CD4-positive, alpha-beta T cell (primary cell): ENCODE measurements around the gene ZNF792. TPM values are rescaled to one million over a fixed set of nuclear protein-coding genes. Genes with fewer than 3 reads are reported as not detected.
"Not testable (repeated sequence)": the region's sequence is repeated elsewhere in the genome, so short reads cannot be mapped to it uniquely, and the experiment has no call there.

Source experiments
- ATAC-seq: fragments of 200-7000 bp; cut with Tn5 transposase; one replicate; pipeline ENCODE4 v1.10.0; 2022; ENCODE audit warnings: mild to moderate bottlenecking; ENCODE audit not compliant: poor library complexity
- CTCF ChIA-PET: fragments of 350-600 bp; sonication (Branson Sonifier 250); formaldehyde crosslinking; loops from one replicate; lab custom pipeline; 2021; ENCODE audit warnings: antibody characterized with exemption, inconsistent platforms; lab: Charles Lee
- POLR2A ChIA-PET: fragments of 350-600 bp; sonication (Branson Sonifier 250); formaldehyde crosslinking; loops from one replicate; lab custom pipeline; 2021; ENCODE audit warnings: antibody characterized with exemption, inconsistent platforms; lab: Charles Lee
- DNase-seq, 14 experiments: peaks; one replicate each; pipeline ENCODE4 v3.0.0-alpha.2; 2013 to 2020; ENCODE audit warnings: mixed read lengths in 2 of 14
- H3K27ac ChIP-seq, 2 donors: one replicate each; pipeline versions ENCODE4 v1.5.1 to v1.7.0; 2013; ENCODE audit warnings: low read length in 2 of 2, low read depth in 1 of 2, mild to moderate bottlenecking in 1 of 2
- H3K27me3 ChIP-seq, 2 experiments: 1 replicate in 1 of 2; 2 replicates in 1 of 2; pipeline versions ENCODE4 v1.6.1 to v1.7.0; 2013; ENCODE audit warnings: low read length in 2 of 2, control low read depth in 1 of 2, mild to moderate bottlenecking in 1 of 2, moderate library complexity in 1 of 2; ENCODE audit not compliant: insufficient read depth in 2 of 2, control insufficient read depth in 1 of 2
- H3K36me3 ChIP-seq: one replicate; pipeline ENCODE4 v1.6.1; 2013; ENCODE audit warnings: low read length, control low read depth; ENCODE audit not compliant: insufficient read depth
- H3K4me1 ChIP-seq: one replicate; pipeline ENCODE4 v1.6.1; 2013; ENCODE audit warnings: low read length, control low read depth; ENCODE audit not compliant: insufficient read depth
- H3K4me3 ChIP-seq: one replicate; pipeline ENCODE4 v1.5.1; 2013; ENCODE audit warnings: mild to moderate bottlenecking, low read length, moderate library complexity
- H3K9me3 ChIP-seq, 2 experiments: 1 replicate in 1 of 2; 2 replicates in 1 of 2; pipeline versions ENCODE4 v1.6.1 to v1.7.0; 2013; ENCODE audit warnings: low read length in 2 of 2, mild to moderate bottlenecking in 2 of 2, control low read depth in 1 of 2, moderate library complexity in 1 of 2; ENCODE audit not compliant: control insufficient read depth in 1 of 2, insufficient read depth in 1 of 2
- H3K27ac Mint-ChIP-seq: one replicate; pipeline ENCODE4 v1.8.0; 2020; ENCODE audit warnings: mixed read lengths
- H3K27me3 Mint-ChIP-seq: one replicate; pipeline ENCODE4 v1.8.0; 2021; ENCODE audit warnings: mixed read lengths
- H3K36me3 Mint-ChIP-seq: one replicate; pipeline ENCODE4 v1.8.0; 2021; ENCODE audit warnings: low read depth, mixed read lengths
- H3K4me1 Mint-ChIP-seq: one replicate; pipeline ENCODE4 v1.8.0; 2021; ENCODE audit warnings: low read depth, mixed read lengths
- H3K4me3 Mint-ChIP-seq: one replicate; pipeline ENCODE4 v1.8.0; 2020; ENCODE audit warnings: mild to moderate bottlenecking, mixed read lengths
- H3K9me3 Mint-ChIP-seq: one replicate; pipeline ENCODE4 v1.8.0; 2020; ENCODE audit warnings: mixed read lengths
- intact Hi-C, 2 experiments: fragments of 100-400 bp; cut with DNase I in 1 of 2; cut with micrococcal nuclease in 1 of 2; formaldehyde crosslinking; loops; one replicate each; pipeline versions ENCODE4 v1.15.1 to v1.9.0; 2023 to 2025; cut with DNase I, micrococcal nuclease
- total RNA-seq, 174 experiments: library from RNA in 2 of 174; stranded (reverse) in 2 of 174; gene quantifications; one replicate each; pipeline ENCODE4 v1.2.3 and lab custom pipeline; 2021 to 2026
- TF ChIP-seq, protein P1 (sequence below): fragments of 200-600 bp; IDR thresholded peaks from one replicate; pipeline ENCODE4 v1.8.0; 2022; ENCODE audit warnings: antibody characterized with exemption, mild to moderate bottlenecking

Gene ZNF792
- total RNA-seq, 2 experiments from 2014 or later = 6.8 to 8.9 TPM

- Histone ChIP-seq H3K27ac (peak overlapping the region; percentile 79 to 92), H3K27me3 (no peaks in the 10 kb centered on the region), H3K9me3 (peaks cover 0 to 7% of the 10 kb centered on the region in 2 experiments), H3K4me3 (peak overlapping the region; percentile 59), H3K36me3 (peaks cover 7% of the 10 kb centered on the region), H3K4me1 (peaks cover 87% of the 10 kb centered on the region)
- TF ChIP-seq, protein P1, sequence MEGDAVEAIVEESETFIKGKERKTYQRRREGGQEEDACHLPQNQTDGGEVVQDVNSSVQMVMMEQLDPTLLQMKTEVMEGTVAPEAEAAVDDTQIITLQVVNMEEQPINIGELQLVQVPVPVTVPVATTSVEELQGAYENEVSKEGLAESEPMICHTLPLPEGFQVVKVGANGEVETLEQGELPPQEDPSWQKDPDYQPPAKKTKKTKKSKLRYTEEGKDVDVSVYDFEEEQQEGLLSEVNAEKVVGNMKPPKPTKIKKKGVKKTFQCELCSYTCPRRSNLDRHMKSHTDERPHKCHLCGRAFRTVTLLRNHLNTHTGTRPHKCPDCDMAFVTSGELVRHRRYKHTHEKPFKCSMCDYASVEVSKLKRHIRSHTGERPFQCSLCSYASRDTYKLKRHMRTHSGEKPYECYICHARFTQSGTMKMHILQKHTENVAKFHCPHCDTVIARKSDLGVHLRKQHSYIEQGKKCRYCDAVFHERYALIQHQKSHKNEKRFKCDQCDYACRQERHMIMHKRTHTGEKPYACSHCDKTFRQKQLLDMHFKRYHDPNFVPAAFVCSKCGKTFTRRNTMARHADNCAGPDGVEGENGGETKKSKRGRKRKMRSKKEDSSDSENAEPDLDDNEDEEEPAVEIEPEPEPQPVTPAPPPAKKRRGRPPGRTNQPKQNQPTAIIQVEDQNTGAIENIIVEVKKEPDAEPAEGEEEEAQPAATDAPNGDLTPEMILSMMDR = no peak
- ChIA-PET CTCF (interaction anchor here (0.7 kb wide), 1 partner anchor 13 kb away, joined by 4 read pairs; no protein-coding TSS in a partner anchor), POLR2A (interaction anchor here (1.5 to 10.3 kb wide), 3 partner anchors 13 to 25 kb away, joined by 5 to 205 read pairs (median 12); no protein-coding TSS in a partner anchor)
- DNase-seq (peak in 1 of 14 experiments; percentile 33), ATAC-seq (no peak)
- Mint-ChIP-seq H3K4me3 (peak overlapping the region; percentile 91), H3K27ac (peak overlapping the region; percentile 98), H3K36me3 (peaks cover 35% of the 10 kb centered on the region), H3K27me3 (no peaks in the 10 kb centered on the region), H3K4me1 (peaks cover 72% of the 10 kb centered on the region), H3K9me3 (no peaks in the 10 kb centered on the region)
- intact Hi-C loops = loop anchor here in 1 of 2 experiments (5.0 kb wide), 1 partner anchor 208 kb away; no protein-coding TSS in a partner anchor
These were observed 34.9 kb upstream of the ZNF792 start for GRCh38 chr19:34998777-34999497.

DNA sequence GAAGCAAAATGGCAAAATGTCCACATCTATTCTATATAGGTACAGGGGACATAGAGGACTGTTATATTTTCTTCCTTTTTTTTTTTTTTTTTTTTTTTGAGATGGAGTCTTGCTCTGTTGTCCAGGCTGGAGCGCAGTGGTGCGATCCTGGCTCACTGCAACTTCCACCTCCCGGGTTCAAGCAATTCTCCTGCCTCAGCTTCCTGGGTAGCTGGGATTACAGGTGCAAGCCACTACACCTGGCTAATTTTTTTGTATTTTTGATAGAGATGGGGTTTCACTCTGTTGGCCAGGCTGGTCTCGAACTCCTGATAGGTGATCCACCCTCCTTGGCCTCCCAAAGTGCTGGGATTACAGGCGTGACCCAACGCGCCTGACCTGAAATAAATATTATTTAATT, 34.2 kb upstream of the ZNF792 start:
- ChIA-PET POLR2A (interaction anchor here (1.5 to 10.3 kb wide), 2 partner anchors 13 kb away, joined by 5 to 205 read pairs; no protein-coding TSS in a partner anchor), CTCF (interaction anchor here (1.0 kb wide), 1 partner anchor 9 kb away, joined by 3 read pairs; no protein-coding TSS in a partner anchor)
- ATAC-seq, H3K9me3 ChIP-seq, H3K4me3 ChIP-seq, DNase-seq, H3K27me3 ChIP-seq, H3K27me3 Mint-ChIP-seq, H3K36me3 ChIP-seq, H3K9me3 Mint-ChIP-seq: not testable (repeated sequence)
- H3K4me1 ChIP-seq = peaks cover 79% of the 10 kb centered on the region
- Mint-ChIP-seq H3K4me1 (peaks cover 67% of the 10 kb centered on the region), H3K27ac (peak overlapping the region; percentile 98), H3K36me3 (peaks cover 28% of the 10 kb centered on the region), H3K4me3 (peak overlapping the region; percentile 91)
- H3K27ac ChIP-seq = peak overlapping the region; percentile 79 to 92
- intact Hi-C loops = loop anchor here in 1 of 2 experiments (5.0 kb wide), 1 partner anchor 209 kb away; no protein-coding TSS in a partner anchor

GRCh38 chr19:34997071-34997617, 33.1 kb upstream of the ZNF792 start:
- H3K4me1 ChIP-seq = peaks cover 69% of the 10 kb centered on the region
- ATAC-seq = peak; percentile 21
- intact Hi-C loops = loop anchor here (1.0 to 5.0 kb wide), 3 partner anchors 17 to 210 kb away; no protein-coding TSS in a partner anchor
- H3K27ac Mint-ChIP-seq = peak overlapping the region; percentile 98
- ChIA-PET POLR2A (interaction anchor here (0.6 to 10.3 kb wide), 10 partner anchors 11 to 320 kb away, joined by 3 to 205 read pairs (median 4); partner anchors contain the start of genes FXYD5, SCGB2B2, ZNF30 and ZNF792), CTCF (interaction anchor here (1.0 to 1.2 kb wide), 2 partner anchors 8 to 16 kb away, joined by 3 to 5 read pairs; no protein-coding TSS in a partner anchor)
- peaks cover 0 to 7% of the 10 kb centered on the region in 2 experiments for H3K9me3 ChIP-seq
- H3K36me3 ChIP-seq = peaks cover 3% of the 10 kb centered on the region
- H3K36me3 Mint-ChIP-seq = peaks cover 17% of the 10 kb centered on the region
- TF ChIP-seq, protein P1 = no peak
- no peaks in the 10 kb centered on the region for H3K27me3 Mint-ChIP-seq
- H3K9me3 Mint-ChIP-seq = no peaks in the 10 kb centered on the region
- peak overlapping the region; percentile 64 to 73 for H3K27ac ChIP-seq
- peak overlapping the region; percentile 4 for H3K4me3 ChIP-seq
- DNase-seq = peak in 6 of 14 experiments; percentile 22 to 80 (median 51)
- no peaks in the 10 kb centered on the region for H3K27me3 ChIP-seq
- H3K4me3 Mint-ChIP-seq = peak overlapping the region; percentile 82
- H3K4me1 Mint-ChIP-seq = peaks cover 65% of the 10 kb centered on the region
